ENCODE measurements around the gene PTPRD.

DNA sequence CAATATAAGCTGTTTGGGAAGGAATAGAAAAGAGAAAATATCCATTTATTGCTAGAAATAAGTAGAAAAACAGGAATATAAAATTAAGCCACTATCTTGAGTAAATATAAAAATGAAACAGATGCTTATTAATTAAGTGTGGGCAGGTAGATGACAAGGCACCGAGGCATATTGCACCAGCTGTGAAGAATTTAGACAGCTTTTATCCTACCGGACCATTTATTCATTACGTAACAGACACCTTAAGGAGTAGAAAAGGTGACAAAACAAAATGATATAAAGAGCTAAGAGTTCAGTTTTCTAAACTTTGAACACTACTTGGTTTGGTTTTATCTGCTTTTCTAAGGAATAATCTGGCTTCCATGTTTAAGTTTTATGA is 404.1 kb downstream of the PTPRD start:
- TF ChIP-seq, protein P1, sequence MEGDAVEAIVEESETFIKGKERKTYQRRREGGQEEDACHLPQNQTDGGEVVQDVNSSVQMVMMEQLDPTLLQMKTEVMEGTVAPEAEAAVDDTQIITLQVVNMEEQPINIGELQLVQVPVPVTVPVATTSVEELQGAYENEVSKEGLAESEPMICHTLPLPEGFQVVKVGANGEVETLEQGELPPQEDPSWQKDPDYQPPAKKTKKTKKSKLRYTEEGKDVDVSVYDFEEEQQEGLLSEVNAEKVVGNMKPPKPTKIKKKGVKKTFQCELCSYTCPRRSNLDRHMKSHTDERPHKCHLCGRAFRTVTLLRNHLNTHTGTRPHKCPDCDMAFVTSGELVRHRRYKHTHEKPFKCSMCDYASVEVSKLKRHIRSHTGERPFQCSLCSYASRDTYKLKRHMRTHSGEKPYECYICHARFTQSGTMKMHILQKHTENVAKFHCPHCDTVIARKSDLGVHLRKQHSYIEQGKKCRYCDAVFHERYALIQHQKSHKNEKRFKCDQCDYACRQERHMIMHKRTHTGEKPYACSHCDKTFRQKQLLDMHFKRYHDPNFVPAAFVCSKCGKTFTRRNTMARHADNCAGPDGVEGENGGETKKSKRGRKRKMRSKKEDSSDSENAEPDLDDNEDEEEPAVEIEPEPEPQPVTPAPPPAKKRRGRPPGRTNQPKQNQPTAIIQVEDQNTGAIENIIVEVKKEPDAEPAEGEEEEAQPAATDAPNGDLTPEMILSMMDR (IDR thresholded peaks at IDR 0.05), result no peak
- TF ChIP-seq POLR2A (IDR thresholded peaks at IDR 0.05), result no peak

All from Peyer's patch (tissue), 4 donors.